ENCODE data around the gene ARHGEF25.
A peak's percentile ranks its signal among the peaks of the same experiment; 100 is the strongest.

The ARHGEF25 gene

GRCh38 chr12:57619434-57620244 lies 8.4 kb downstream of the ARHGEF25 start:
- no peaks in the 10 kb centered on the region for H3K9me3 Mint-ChIP-seq
- peaks cover 87% of the 10 kb centered on the region for H3K27me3 Mint-ChIP-seq
- no peak overlapping the region for H3K27ac Mint-ChIP-seq
- DNase-seq (no peak), ATAC-seq (no peak)
- H3K4me1 Mint-ChIP-seq = peaks cover 24% of the 10 kb centered on the region
- H3K36me3 Mint-ChIP-seq (ENCODE audit: low read depth) = no peaks in the 10 kb centered on the region
- H3K4me3 Mint-ChIP-seq = no peak overlapping the region

- Mint-ChIP-seq H3K4me1 (peaks cover 24% of the 10 kb centered on the region), H3K4me3 (peak overlapping the region; percentile 75), H3K27ac (no peak overlapping the region), H3K9me3 (no peaks in the 10 kb centered on the region), H3K27me3 (peaks cover 92% of the 10 kb centered on the region), H3K36me3 (ENCODE audit: low read depth) (no peaks in the 10 kb centered on the region)
- ATAC-seq (no peak), DNase-seq (no peak)
Measured at GRCh38 chr12:57620245-57620935, 9.2 kb downstream of the ARHGEF25 start.

- H3K36me3 Mint-ChIP-seq (ENCODE audit: low read depth) = no peaks in the 10 kb centered on the region
- no peak overlapping the region for H3K27ac Mint-ChIP-seq
- H3K4me3 Mint-ChIP-seq = peak overlapping the region; percentile 75
- no peak for ATAC-seq
- peaks cover 24% of the 10 kb centered on the region for H3K4me1 Mint-ChIP-seq
- no peaks in the 10 kb centered on the region for H3K9me3 Mint-ChIP-seq
- DNase-seq = peak; percentile 34
- H3K27me3 Mint-ChIP-seq = peaks cover 93% of the 10 kb centered on the region
Measured at GRCh38 chr12:57620936-57621496, 9.8 kb downstream of the ARHGEF25 start.

- H3K36me3 Mint-ChIP-seq (ENCODE audit: low read depth) = no peaks in the 10 kb centered on the region
- H3K4me3 Mint-ChIP-seq = peak overlapping the region; percentile 75
- DNase-seq (peak; percentile 78), ATAC-seq (peak; percentile 73)
- peaks cover 29% of the 10 kb centered on the region for H3K4me1 Mint-ChIP-seq
- peaks cover 93% of the 10 kb centered on the region for H3K27me3 Mint-ChIP-seq
- H3K9me3 Mint-ChIP-seq = no peaks in the 10 kb centered on the region
- H3K27ac Mint-ChIP-seq = no peak overlapping the region
Measured at GRCh38 chr12:57621497-57622292, 10.5 kb downstream of the ARHGEF25 start.

GRCh38 chr12:57622293-57623245 lies 11.3 kb downstream of the ARHGEF25 start:
- Mint-ChIP-seq H3K27me3 (peaks cover 96% of the 10 kb centered on the region), H3K4me1 (peaks cover 33% of the 10 kb centered on the region), H3K4me3 (peak overlapping the region; percentile 75), H3K9me3 (no peaks in the 10 kb centered on the region), H3K27ac (no peak overlapping the region), H3K36me3 (ENCODE audit: low read depth) (no peaks in the 10 kb centered on the region)
- no peak for DNase-seq
- ATAC-seq = no peak

- ATAC-seq (no peak), DNase-seq (no peak)
- Mint-ChIP-seq H3K4me3 (no peak overlapping the region), H3K27me3 (peaks cover 95% of the 10 kb centered on the region), H3K36me3 (ENCODE audit: low read depth) (no peaks in the 10 kb centered on the region), H3K9me3 (no peaks in the 10 kb centered on the region), H3K27ac (no peak overlapping the region), H3K4me1 (peaks cover 36% of the 10 kb centered on the region)
Measured at GRCh38 chr12:57623385-57623784, 12.2 kb downstream of the ARHGEF25 start.

GRCh38 chr12:57623811-57624390 lies 12.7 kb downstream of the ARHGEF25 start:
- Mint-ChIP-seq H3K4me3 (no peak overlapping the region), H3K9me3 (no peaks in the 10 kb centered on the region)
- no peak for ATAC-seq

GRCh38 chr12:57624441-57625220 lies 13.4 kb downstream of the ARHGEF25 start:
- Mint-ChIP-seq H3K36me3 (ENCODE audit: low read depth) (no peaks in the 10 kb centered on the region), H3K27ac (no peak overlapping the region), H3K27me3 (peaks cover 94% of the 10 kb centered on the region), H3K4me1 (peaks cover 32% of the 10 kb centered on the region), H3K4me3 (no peak overlapping the region), H3K9me3 (no peaks in the 10 kb centered on the region)
- DNase-seq (no peak), ATAC-seq (no peak)

More at GRCh38 chr12:57623811-57624390, 12.7 kb downstream of the ARHGEF25 start:
- Mint-ChIP-seq H3K4me1 (peaks cover 36% of the 10 kb centered on the region), H3K36me3 (ENCODE audit: low read depth) (no peaks in the 10 kb centered on the region), H3K27me3 (peaks cover 95% of the 10 kb centered on the region), H3K27ac (no peak overlapping the region)
- DNase-seq = no peak

GRCh38 chr12:57625261-57626032 lies 14.2 kb downstream of the ARHGEF25 start:
- Mint-ChIP-seq H3K4me1 (peaks cover 30% of the 10 kb centered on the region), H3K27me3 (peaks cover 94% of the 10 kb centered on the region), H3K36me3 (ENCODE audit: low read depth) (no peaks in the 10 kb centered on the region), H3K27ac (no peak overlapping the region), H3K9me3 (no peaks in the 10 kb centered on the region), H3K4me3 (no peak overlapping the region)
- ATAC-seq = no peak
- DNase-seq = no peak

- peaks cover 94% of the 10 kb centered on the region for H3K27me3 Mint-ChIP-seq
Measured at GRCh38 chr12:57626111-57626920, 15.1 kb downstream of the ARHGEF25 start.

GRCh38 chr12:57626921-57627445 lies 15.7 kb downstream of the ARHGEF25 start:
- H3K4me1 Mint-ChIP-seq = peaks cover 15% of the 10 kb centered on the region
- H3K27ac Mint-ChIP-seq = no peak overlapping the region
- ATAC-seq (no peak), DNase-seq (no peak)
- H3K36me3 Mint-ChIP-seq (ENCODE audit: low read depth) = no peaks in the 10 kb centered on the region
- no peaks in the 10 kb centered on the region for H3K9me3 Mint-ChIP-seq
- H3K4me3 Mint-ChIP-seq = no peak overlapping the region
- peaks cover 92% of the 10 kb centered on the region for H3K27me3 Mint-ChIP-seq

More at GRCh38 chr12:57626111-57626920, 15.1 kb downstream of the ARHGEF25 start:
- DNase-seq (no peak), ATAC-seq (no peak)
- Mint-ChIP-seq H3K36me3 (ENCODE audit: low read depth) (no peaks in the 10 kb centered on the region), H3K4me1 (peaks cover 21% of the 10 kb centered on the region), H3K9me3 (no peaks in the 10 kb centered on the region), H3K27ac (no peak overlapping the region), H3K4me3 (no peak overlapping the region)

All from activated naive CD8-positive, alpha-beta T cell treated with anti-CD3 and anti-CD28 coated beads, Interleukin-2, amount 50 U/mL, for 24 hours (primary cell).